ENCODE measurements around the gene TTLL10. TPM values are rescaled to one million over a fixed set of nuclear protein-coding genes. Genes with fewer than 3 reads are reported as not detected.

Gene TTLL10
- total RNA-seq, 4 donors from 2014 or later = 0.40 to 0.48 TPM; not detected in 2

DNA sequence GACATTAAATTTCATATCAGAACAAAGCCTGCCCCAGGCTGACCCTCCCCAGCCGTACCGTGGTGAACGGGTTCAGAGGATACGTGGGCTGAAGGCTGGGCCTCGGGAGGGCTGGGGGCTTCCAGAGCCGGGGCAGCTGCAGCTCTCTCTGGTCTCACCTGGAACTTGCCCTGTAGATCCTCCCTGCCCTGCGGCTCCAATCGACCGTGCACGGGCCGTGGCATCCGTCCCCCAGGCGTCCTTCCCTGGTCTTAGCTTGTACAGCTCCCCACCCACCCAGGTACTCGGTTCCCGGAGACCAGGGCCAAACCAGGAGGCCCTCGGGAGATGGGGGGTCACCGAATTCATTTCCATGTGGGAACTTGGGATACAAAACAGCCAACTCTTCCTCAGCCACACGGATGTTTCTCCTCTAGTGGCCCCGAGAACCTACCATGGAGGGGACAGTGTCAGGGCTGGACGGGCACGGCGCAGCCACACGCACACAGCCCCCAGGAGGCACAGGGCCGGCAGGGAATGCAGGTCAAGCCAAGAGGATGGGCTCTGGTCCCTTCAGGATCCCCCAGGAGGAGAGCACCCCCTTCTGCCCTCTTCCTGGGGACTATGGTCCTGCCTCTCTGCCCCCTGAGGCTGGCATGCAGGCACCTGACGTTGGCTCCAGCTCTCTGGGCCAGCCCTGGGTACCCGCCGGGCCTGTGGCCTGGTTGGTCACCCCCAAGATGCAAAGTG lies 61.5 kb downstream of the TTLL10 start:
- 87% methylated on average over 26 of the region's 27 CpGs; no CpG with 5 or more reads in 1 of the 2 donors for WGBS, 2 donors (ENCODE audit: low coverage in 1 of 2)
- intact Hi-C loops (cut with DNase I; ENCODE audit: low total_unique reads) = no loop called here
- TF ChIP-seq, protein P1, sequence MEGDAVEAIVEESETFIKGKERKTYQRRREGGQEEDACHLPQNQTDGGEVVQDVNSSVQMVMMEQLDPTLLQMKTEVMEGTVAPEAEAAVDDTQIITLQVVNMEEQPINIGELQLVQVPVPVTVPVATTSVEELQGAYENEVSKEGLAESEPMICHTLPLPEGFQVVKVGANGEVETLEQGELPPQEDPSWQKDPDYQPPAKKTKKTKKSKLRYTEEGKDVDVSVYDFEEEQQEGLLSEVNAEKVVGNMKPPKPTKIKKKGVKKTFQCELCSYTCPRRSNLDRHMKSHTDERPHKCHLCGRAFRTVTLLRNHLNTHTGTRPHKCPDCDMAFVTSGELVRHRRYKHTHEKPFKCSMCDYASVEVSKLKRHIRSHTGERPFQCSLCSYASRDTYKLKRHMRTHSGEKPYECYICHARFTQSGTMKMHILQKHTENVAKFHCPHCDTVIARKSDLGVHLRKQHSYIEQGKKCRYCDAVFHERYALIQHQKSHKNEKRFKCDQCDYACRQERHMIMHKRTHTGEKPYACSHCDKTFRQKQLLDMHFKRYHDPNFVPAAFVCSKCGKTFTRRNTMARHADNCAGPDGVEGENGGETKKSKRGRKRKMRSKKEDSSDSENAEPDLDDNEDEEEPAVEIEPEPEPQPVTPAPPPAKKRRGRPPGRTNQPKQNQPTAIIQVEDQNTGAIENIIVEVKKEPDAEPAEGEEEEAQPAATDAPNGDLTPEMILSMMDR (IDR thresholded peaks at IDR 0.05) = no peak
- TF ChIP-seq EP300 (IDR thresholded peaks at IDR 0.05; ENCODE audit: low read depth) (no peak), POLR2AphosphoS5 (IDR thresholded peaks at IDR 0.05) (no peak), POLR2A (IDR thresholded peaks at IDR 0.05) (no peak)

GRCh38 chr1:1236176-1236763 lies 62.6 kb downstream of the TTLL10 start:
- WGBS, 2 donors (ENCODE audit: low coverage in 1 of 2) = 63% methylated on average over 15 of the region's 22 CpGs; no CpG with 5 or more reads in 1 of the 2 donors
- no peak for TF ChIP-seq EP300 (IDR thresholded peaks at IDR 0.05; ENCODE audit: low read depth)
- no peak for TF ChIP-seq POLR2AphosphoS5 (IDR thresholded peaks at IDR 0.05)
- TF ChIP-seq, protein P1 (IDR thresholded peaks at IDR 0.05) = no peak
- TF ChIP-seq POLR2A (IDR thresholded peaks at IDR 0.05) = no peak
- no peaks in the 10 kb centered on the region for H3K36me3 ChIP-seq
- H3K9me3 ChIP-seq = no peaks in the 10 kb centered on the region
- peaks cover 49% of the 10 kb centered on the region for H3K27me3 ChIP-seq
- intact Hi-C loops (cut with DNase I; ENCODE audit: low total_unique reads) (no loop called here), in situ Hi-C loops (cut with MboI; ENCODE audit: low pct_ligation_motif_present in 1 of 4, low pct_unique_long_range_greater_than_20kb in 1 of 4, low sequenced_read_pairs in 3 of 4) (no loop called here)
- no peak overlapping the region for H3K27ac ChIP-seq
- H3K4me1 ChIP-seq = peaks cover 8 to 31% (median 28%) of the 10 kb centered on the region in 4 donors
- no peak for DNase-seq
- no peak overlapping the region for H3K4me3 ChIP-seq

More for the DNA sequence above, 61.5 kb downstream of the TTLL10 start:
- Histone ChIP-seq H3K36me3 (no peaks in the 10 kb centered on the region), H3K4me3 (no peak overlapping the region), H3K27me3 (peaks cover 41% of the 10 kb centered on the region), H3K4me1 (peaks cover 15 to 40% (median 37%) of the 10 kb centered on the region in 4 donors), H3K9me3 (no peaks in the 10 kb centered on the region), H3K27ac (no peak overlapping the region)
- in situ Hi-C loops (cut with MboI; ENCODE audit: low pct_ligation_motif_present in 1 of 4, low pct_unique_long_range_greater_than_20kb in 1 of 4, low sequenced_read_pairs in 3 of 4) = no loop called here
- no peak for DNase-seq

- Histone ChIP-seq H3K36me3 (no peaks in the 10 kb centered on the region), H3K4me1 (peaks cover 8 to 31% (median 28%) of the 10 kb centered on the region in 4 donors), H3K27ac (no peak overlapping the region), H3K4me3 (no peak overlapping the region), H3K27me3 (peaks cover 52% of the 10 kb centered on the region), H3K9me3 (no peaks in the 10 kb centered on the region)
- TF ChIP-seq, protein P1 (IDR thresholded peaks at IDR 0.05) = no peak
- TF ChIP-seq POLR2AphosphoS5 (IDR thresholded peaks at IDR 0.05) = no peak
- DNase-seq = no peak
- in situ Hi-C loops (cut with MboI; ENCODE audit: low pct_ligation_motif_present in 1 of 4, low pct_unique_long_range_greater_than_20kb in 1 of 4, low sequenced_read_pairs in 3 of 4) = no loop called here
- intact Hi-C loops (cut with DNase I; ENCODE audit: low total_unique reads) = no loop called here
- WGBS, 2 donors (ENCODE audit: low coverage in 1 of 2) = 31% methylated on average over 11 of the region's 34 CpGs; no CpG with 5 or more reads in 1 of the 2 donors
Measured at GRCh38 chr1:1236945-1237873, 63.5 kb downstream of the TTLL10 start.

Measured in transverse colon (tissue), 4 donors.